Lung (tissue), 12 donors: ENCODE data around the gene KCTD21. TPM values are rescaled to one million over a fixed set of nuclear protein-coding genes. Genes with fewer than 3 reads are reported as not detected.

Source experiments
- ATAC-seq: fragments of 200-7000 bp; cut with Tn5 transposase; one replicate; pipeline ENCODE4 v1.9.1; 2020; ENCODE audit warnings: moderate number of reproducible peaks; ENCODE audit not compliant: insufficient read depth, low FRiP score
- DNase-seq, 3 donors: peaks; one replicate each; pipeline ENCODE4 v3.0.0-alpha.2; 2013 to 2017
- H3K27ac ChIP-seq, 2 donors: one replicate each; pipeline ENCODE4 v1.5.1; 2013; ENCODE audit warnings: mild to moderate bottlenecking in 2 of 2, moderate library complexity in 2 of 2, control low read depth in 1 of 2, inconsistent platforms in 1 of 2, low read depth in 1 of 2, low read length in 1 of 2
- H3K27me3 ChIP-seq, 3 donors: one replicate each; pipeline ENCODE4 v1.5.1; 2013; ENCODE audit warnings: low read length in 2 of 3; ENCODE audit not compliant: control insufficient read depth in 3 of 3, insufficient read depth in 3 of 3
- H3K36me3 ChIP-seq, 4 donors: one replicate each; pipeline ENCODE4 v1.5.1; 2013; ENCODE audit warnings: low read length in 4 of 4, mild to moderate bottlenecking in 1 of 4, moderate library complexity in 1 of 4; ENCODE audit not compliant: control insufficient read depth in 4 of 4, insufficient read depth in 4 of 4
- H3K4me1 ChIP-seq, 5 donors: one replicate each; pipeline ENCODE4 v1.5.1; 2013; ENCODE audit warnings: low read length in 5 of 5, mild to moderate bottlenecking in 2 of 5, moderate library complexity in 1 of 5; ENCODE audit not compliant: control insufficient read depth in 5 of 5, insufficient read depth in 5 of 5
- H3K4me3 ChIP-seq: one replicate; pipeline ENCODE4 v1.5.1; 2013; ENCODE audit warnings: mild to moderate bottlenecking, control low read depth, moderate library complexity
- H3K9ac ChIP-seq, 2 donors: one replicate each; pipeline ENCODE4 v1.5.1; 2013; ENCODE audit warnings: low read length in 2 of 2, control low read depth in 1 of 2; ENCODE audit not compliant: insufficient read depth in 1 of 2
- H3K9me3 ChIP-seq, 4 donors: one replicate each; pipeline ENCODE4 v1.5.1; 2013; ENCODE audit warnings: low read length in 3 of 4, mild to moderate bottlenecking in 1 of 4, moderate library complexity in 1 of 4; ENCODE audit not compliant: control insufficient read depth in 4 of 4, insufficient read depth in 3 of 4
- WGBS, 2 donors: extraction: QIAGEN DNeasy Blood & Tissue Kit; methylation state at CpG; one replicate each; pipeline ENCODE4 v1.1.7; 2013; 5-methylcytosine and 5-hydroxymethylcytosine counted together
- polyA plus RNA-seq, 2 donors: library from polyadenylated mRNA; stranded (reverse); fragments of 200-250 nt; gene quantifications; one replicate each; pipeline ENCODE4 v1.2.1, GENCODE V29; 2013
- total RNA-seq, 2 donors: library from RNA; depleted of rRNA in 1 of 2; stranded (reverse); fragments of >200 nt in 1 of 2; gene quantifications; one replicate each; pipeline ENCODE4 v1.2.1, GENCODE V29; 2014 to 2021
- TF ChIP-seq, protein P1 (sequence below): IDR thresholded peaks from 2 replicates; pipeline ENCODE4 v1.5.1; 2012; ENCODE audit warnings: mild to moderate bottlenecking; ENCODE audit errors: control extremely low read depth, extremely low read depth
- donor health status: control.
- donor health status: control.
- donor health status: Bipolar disorder and iron deficiency.
- donor health status: healthy.
- donor health status: DM: yes; HTN: yes; CAD: no.

KCTD21 gene
- total and polyA plus RNA-seq, 4 donors: 4.1 to 10.8 (median 7.5) TPM

DNA sequence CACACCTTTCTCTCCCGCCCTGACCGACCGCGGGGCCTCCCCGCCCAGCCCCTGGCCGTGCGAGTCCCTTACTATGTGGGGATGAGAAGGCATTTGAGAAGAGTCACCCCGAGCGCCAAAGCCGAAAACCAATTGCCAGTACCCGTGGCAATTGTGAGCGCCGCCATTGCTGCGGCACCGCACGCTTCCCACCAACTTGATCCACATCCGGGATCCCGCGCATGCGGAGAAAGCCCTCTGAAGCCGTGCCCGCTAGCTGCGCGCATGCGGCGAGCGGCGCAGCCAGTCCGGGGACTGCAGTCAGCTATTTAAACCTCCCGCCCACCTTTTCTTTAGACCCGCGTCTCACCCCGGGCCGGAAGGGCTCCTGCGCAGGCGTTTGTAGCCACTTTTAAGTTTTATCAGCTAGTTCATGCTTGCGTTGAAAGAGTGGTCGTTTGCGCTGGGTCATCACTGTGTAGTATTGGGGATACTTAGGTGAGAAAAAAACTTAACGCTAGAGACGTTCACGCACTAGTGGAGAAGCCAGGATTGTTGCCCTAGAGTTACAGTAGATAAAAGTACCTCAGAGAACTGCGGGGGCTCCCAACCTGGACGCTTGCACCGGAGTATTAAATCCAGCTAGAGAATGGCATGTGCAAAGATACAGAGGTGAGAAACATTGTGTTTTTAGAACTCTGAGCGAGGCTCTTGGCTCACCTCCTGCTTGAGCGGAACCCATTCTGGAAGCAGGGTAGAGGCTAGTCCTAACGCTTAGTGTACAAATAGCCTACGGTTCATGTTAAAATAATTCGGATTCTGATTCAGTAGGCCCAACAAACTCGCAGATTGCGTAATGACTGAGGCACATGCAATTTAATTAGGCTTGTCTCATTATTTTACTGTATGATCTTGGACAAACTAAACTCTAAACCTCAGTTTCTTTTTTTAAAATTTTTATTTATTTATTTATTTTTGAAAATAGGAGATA lies 48.7 kb downstream of the KCTD21 start, which contains the start of gene ALG8:
Gene ALG8 (minus strand): TSS at position 205 of the 970 bp plus-strand sequence. CDS start 38 bp downstream, at position 167.
- TF ChIP-seq, protein P1, sequence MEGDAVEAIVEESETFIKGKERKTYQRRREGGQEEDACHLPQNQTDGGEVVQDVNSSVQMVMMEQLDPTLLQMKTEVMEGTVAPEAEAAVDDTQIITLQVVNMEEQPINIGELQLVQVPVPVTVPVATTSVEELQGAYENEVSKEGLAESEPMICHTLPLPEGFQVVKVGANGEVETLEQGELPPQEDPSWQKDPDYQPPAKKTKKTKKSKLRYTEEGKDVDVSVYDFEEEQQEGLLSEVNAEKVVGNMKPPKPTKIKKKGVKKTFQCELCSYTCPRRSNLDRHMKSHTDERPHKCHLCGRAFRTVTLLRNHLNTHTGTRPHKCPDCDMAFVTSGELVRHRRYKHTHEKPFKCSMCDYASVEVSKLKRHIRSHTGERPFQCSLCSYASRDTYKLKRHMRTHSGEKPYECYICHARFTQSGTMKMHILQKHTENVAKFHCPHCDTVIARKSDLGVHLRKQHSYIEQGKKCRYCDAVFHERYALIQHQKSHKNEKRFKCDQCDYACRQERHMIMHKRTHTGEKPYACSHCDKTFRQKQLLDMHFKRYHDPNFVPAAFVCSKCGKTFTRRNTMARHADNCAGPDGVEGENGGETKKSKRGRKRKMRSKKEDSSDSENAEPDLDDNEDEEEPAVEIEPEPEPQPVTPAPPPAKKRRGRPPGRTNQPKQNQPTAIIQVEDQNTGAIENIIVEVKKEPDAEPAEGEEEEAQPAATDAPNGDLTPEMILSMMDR: no peak
- Histone ChIP-seq H3K4me1 (peaks cover 2 to 10% (median 4%) of the 10 kb centered on the region in 5 donors), H3K4me3 (peak within 1 kb of the TSS; percentile 95), H3K36me3 (peaks cover 0 to 9% (median 2%) of the 10 kb centered on the region in 4 donors), H3K9ac (peak within 1 kb of the TSS; percentile 33 to 88), H3K9me3 (no peaks in the 10 kb centered on the region), H3K27ac (peak within 1 kb of the TSS; percentile 63 to 92), H3K27me3 (no peaks in the 10 kb centered on the region)
- DNase-seq: peak; percentile 96 to 98 (median 96)
- 2% methylated on average over 48 to 52 of the region's 52 CpGs for WGBS, 2 donors
- peak; percentile 99 for ATAC-seq

DNA sequence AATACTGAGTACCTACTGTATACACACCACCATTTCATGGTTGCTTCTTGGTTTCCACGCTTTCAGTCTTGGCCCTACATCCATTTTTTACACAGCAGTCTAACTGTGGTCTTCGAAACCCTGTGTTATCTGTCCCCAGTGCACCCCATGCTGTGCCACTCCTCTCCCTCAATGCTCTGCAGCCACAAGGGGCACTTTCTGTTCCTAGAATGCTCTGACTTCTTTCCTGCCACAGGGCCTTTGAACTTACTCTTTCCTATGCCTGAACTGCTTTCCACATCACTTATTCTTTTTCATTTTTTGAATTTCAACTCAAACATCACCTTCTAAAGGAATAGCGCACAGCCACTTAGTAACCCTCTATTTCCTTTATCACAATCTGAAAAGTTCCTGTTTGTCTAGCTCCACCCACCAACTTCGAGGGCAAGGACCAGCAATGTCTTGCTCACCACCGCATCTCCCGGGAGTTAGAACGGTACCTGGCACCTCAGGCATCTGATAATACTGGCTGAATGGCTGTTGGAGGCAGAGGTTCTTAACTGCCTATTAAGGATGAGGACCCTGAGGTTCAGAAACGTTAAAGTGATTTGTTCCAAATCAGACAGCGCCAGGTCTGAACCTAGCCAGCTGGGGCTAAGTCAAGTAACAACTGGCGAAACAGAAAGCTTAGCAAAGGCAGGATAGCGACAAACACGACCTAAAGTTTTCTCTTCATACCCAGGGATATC lies 49.6 kb downstream of the KCTD21 start:
- Histone ChIP-seq H3K4me1 (peaks cover 2 to 10% (median 4%) of the 10 kb centered on the region in 5 donors), H3K27ac (peak overlapping the region; percentile 63 to 92), H3K9me3 (no peaks in the 10 kb centered on the region), H3K36me3 (peaks cover 0 to 11% (median 4%) of the 10 kb centered on the region in 4 donors), H3K9ac (peak overlapping the region in 1 of 2 donors; percentile 73), H3K4me3 (peak overlapping the region; percentile 95), H3K27me3 (no peaks in the 10 kb centered on the region)
- peak; percentile 24 for ATAC-seq
- peak in 2 of 3 donors; percentile 21 to 24 for DNase-seq
- WGBS, 2 donors: 17 to 18% methylated on average over 12 of the region's 12 CpGs
- TF ChIP-seq, protein P1: no peak

DNA sequence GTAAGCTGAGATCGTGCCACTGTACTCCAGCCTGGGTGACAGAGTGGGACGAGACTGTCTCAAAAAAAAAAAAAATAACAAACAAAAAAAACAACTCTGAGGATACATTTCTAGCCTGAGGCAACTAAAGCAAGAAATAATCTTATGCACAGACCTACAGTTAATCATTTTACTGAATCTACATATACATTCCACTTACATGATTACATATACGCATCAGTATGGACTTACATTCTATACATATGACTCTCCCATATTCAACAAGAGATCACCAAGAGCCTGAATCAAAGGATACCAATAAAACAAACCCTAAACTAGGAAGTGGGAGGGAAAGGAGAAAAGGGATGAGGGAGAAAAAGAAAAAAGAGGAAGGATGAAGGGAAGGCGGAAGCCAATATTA lies 50.1 kb downstream of the KCTD21 start:
- Histone ChIP-seq H3K4me3 (no peak overlapping the region), H3K36me3 (peaks cover 0 to 11% (median 2%) of the 10 kb centered on the region in 4 donors), H3K27me3 (no peaks in the 10 kb centered on the region), H3K27ac (no peak overlapping the region), H3K9me3 (no peaks in the 10 kb centered on the region), H3K9ac (no peak overlapping the region), H3K4me1 (peaks cover 2 to 10% (median 4%) of the 10 kb centered on the region in 5 donors)
- WGBS, 2 donors: 83 to 96% methylated on average over 4 of the region's 4 CpGs
- DNase-seq (no peak), ATAC-seq (no peak)
- TF ChIP-seq, protein P1: no peak
